ENCODE measurements around the gene PRKCE.

DNA sequence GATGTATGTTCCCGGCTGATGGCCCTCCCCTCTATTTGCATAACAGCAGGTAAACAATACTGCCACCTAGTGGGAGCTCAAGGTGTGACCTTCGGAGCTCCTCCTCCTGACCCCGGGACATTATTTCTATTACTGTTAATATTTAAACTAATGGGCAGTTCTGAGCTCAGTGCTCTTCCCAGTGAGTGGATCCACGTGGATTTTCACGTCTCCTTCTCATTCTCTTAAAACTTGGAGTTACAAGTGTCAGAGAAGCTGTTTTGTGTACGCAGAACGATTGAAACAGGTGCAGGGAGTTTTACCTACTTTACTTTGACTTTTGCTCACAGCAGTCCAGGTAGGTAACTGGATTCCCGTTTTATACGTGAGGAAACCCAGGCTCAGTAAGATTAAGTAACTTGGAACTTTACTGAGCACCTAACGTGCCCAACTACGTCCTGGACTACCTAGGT, 127.3 kb downstream of the PRKCE start:
- TF ChIP-seq, protein P1, sequence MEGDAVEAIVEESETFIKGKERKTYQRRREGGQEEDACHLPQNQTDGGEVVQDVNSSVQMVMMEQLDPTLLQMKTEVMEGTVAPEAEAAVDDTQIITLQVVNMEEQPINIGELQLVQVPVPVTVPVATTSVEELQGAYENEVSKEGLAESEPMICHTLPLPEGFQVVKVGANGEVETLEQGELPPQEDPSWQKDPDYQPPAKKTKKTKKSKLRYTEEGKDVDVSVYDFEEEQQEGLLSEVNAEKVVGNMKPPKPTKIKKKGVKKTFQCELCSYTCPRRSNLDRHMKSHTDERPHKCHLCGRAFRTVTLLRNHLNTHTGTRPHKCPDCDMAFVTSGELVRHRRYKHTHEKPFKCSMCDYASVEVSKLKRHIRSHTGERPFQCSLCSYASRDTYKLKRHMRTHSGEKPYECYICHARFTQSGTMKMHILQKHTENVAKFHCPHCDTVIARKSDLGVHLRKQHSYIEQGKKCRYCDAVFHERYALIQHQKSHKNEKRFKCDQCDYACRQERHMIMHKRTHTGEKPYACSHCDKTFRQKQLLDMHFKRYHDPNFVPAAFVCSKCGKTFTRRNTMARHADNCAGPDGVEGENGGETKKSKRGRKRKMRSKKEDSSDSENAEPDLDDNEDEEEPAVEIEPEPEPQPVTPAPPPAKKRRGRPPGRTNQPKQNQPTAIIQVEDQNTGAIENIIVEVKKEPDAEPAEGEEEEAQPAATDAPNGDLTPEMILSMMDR (IDR thresholded peaks at IDR 0.05 in 2 of 3, conservative IDR thresholded peaks at IDR 0.05 in 1 of 3; ENCODE audit: borderline replicate concordance in 1 of 3, insufficient read depth in 1 of 3, low read depth in 2 of 3, low read length in 2 of 3) = peak; percentile 75 to 80 (median 78)
- no peak for TF ChIP-seq POLR2A (IDR thresholded peaks at IDR 0.05; ENCODE audit: borderline replicate concordance, extremely low read depth, insufficient read depth, insufficient read length)
- TF ChIP-seq, protein P2, sequence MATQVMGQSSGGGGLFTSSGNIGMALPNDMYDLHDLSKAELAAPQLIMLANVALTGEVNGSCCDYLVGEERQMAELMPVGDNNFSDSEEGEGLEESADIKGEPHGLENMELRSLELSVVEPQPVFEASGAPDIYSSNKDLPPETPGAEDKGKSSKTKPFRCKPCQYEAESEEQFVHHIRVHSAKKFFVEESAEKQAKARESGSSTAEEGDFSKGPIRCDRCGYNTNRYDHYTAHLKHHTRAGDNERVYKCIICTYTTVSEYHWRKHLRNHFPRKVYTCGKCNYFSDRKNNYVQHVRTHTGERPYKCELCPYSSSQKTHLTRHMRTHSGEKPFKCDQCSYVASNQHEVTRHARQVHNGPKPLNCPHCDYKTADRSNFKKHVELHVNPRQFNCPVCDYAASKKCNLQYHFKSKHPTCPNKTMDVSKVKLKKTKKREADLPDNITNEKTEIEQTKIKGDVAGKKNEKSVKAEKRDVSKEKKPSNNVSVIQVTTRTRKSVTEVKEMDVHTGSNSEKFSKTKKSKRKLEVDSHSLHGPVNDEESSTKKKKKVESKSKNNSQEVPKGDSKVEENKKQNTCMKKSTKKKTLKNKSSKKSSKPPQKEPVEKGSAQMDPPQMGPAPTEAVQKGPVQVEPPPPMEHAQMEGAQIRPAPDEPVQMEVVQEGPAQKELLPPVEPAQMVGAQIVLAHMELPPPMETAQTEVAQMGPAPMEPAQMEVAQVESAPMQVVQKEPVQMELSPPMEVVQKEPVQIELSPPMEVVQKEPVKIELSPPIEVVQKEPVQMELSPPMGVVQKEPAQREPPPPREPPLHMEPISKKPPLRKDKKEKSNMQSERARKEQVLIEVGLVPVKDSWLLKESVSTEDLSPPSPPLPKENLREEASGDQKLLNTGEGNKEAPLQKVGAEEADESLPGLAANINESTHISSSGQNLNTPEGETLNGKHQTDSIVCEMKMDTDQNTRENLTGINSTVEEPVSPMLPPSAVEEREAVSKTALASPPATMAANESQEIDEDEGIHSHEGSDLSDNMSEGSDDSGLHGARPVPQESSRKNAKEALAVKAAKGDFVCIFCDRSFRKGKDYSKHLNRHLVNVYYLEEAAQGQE (IDR thresholded peaks at IDR 0.05; ENCODE audit: low read depth) = no peak
- TF ChIP-seq TCF7L2 (IDR thresholded peaks at IDR 0.05; ENCODE audit: borderline replicate concordance, extremely low read depth, insufficient read depth, insufficient read length) = no peak
- no peak for TF ChIP-seq EZH2 (IDR thresholded peaks at IDR 0.05)
- TF ChIP-seq, protein P3, sequence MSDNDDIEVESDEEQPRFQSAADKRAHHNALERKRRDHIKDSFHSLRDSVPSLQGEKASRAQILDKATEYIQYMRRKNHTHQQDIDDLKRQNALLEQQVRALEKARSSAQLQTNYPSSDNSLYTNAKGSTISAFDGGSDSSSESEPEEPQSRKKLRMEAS (IDR thresholded peaks at IDR 0.05) = no peak
- TF ChIP-seq EZH2phosphoT487 (IDR thresholded peaks at IDR 0.05; ENCODE audit: borderline replicate concordance) = no peak
- TF ChIP-seq SP1 (IDR thresholded peaks at IDR 0.05; ENCODE audit: low read depth) = no peak
